Ovary (tissue), 9 donors: ENCODE data around the gene FGF8. TPM values are rescaled to one million over a fixed set of nuclear protein-coding genes. Genes with fewer than 3 reads are reported as not detected.

Experiments used
- DNase-seq, 5 donors: peaks; one replicate each; pipeline ENCODE4 v3.0.0-alpha.2; 2019 to 2020
- H3K27ac ChIP-seq, 2 donors: fragments of 200-600 bp; one replicate each; pipeline versions ENCODE4 v1.5.1 to v1.8.0; 2019 to 2022
- H3K27me3 ChIP-seq: fragments of 200-600 bp; one replicate; pipeline ENCODE4 v1.8.0; 2022
- H3K36me3 ChIP-seq: fragments of 200-600 bp; sonication (generic); one replicate; pipeline ENCODE4 v1.5.1; 2019
- H3K4me1 ChIP-seq: one replicate; pipeline ENCODE4 v1.8.1; 2013; ENCODE audit warnings: mild to moderate bottlenecking, moderate library complexity; ENCODE audit not compliant: insufficient read depth
- H3K4me3 ChIP-seq: fragments of 200-600 bp; sonication (generic); one replicate; pipeline ENCODE4 v1.5.1; 2017
- H3K9me3 ChIP-seq, 2 donors: fragments of 200-600 bp in 1 of 2; sonication (generic) in 1 of 2; one replicate each; pipeline versions ENCODE4 v1.5.1 to v1.8.1; 2013 to 2019; ENCODE audit warnings: mild to moderate bottlenecking in 1 of 2, moderate library complexity in 1 of 2
- CTCF ChIP-seq, 3 donors: fragments of 450-650 bp in 2 of 3; fragments of 200-600 bp in 1 of 3; IDR thresholded peaks; one replicate each; pipeline versions ENCODE4 v1.5.1 to v1.8.0; 2016 to 2022; ENCODE audit warnings: antibody characterized with exemption in 3 of 3, mild to moderate bottlenecking in 1 of 3
- EP300 ChIP-seq: sonication (generic); formaldehyde crosslinking; IDR thresholded peaks from one replicate; pipeline ENCODE4 v1.6.1; 2017; ENCODE audit warnings: antibody characterized with exemption
- POLR2A ChIP-seq: fragments of 450-650 bp; IDR thresholded peaks from one replicate; pipeline ENCODE4 v1.6.1; 2017; ENCODE audit warnings: antibody characterized with exemption, mild to moderate bottlenecking, moderate library complexity
- WGBS, 3 donors: extraction: QIAGEN DNeasy Blood & Tissue Kit in 1 of 3; methylation state at CpG; one replicate each; pipeline versions ENCODE4 v1.1.5 to v1.1.7; 2013 to 2017; 5-methylcytosine and 5-hydroxymethylcytosine counted together
- intact Hi-C, 4 donors: fragments of 100-400 bp; cut with DNase I; formaldehyde crosslinking; loops; one replicate each; pipeline versions ENCODE4 v1.11.0 to v1.15.1; 2022 to 2023
- polyA plus RNA-seq, 2 donors: library from polyadenylated mRNA; stranded (reverse); fragments of 200-250 nt in 1 of 2; fragments of 350-450 nt in 1 of 2; fragmentation: Illumina TruSeq in 1 of 2; extraction: RNeasy Lipid Tissue Mini Kit (QIAGEN cat#74804) in 1 of 2; gene quantifications; one replicate each; pipeline ENCODE4 v1.2.3, GENCODE V29; 2013 to 2014
- total RNA-seq, 7 donors: library from RNA; depleted of rRNA in 2 of 7; stranded (reverse); fragments of >200 nt in 2 of 7; fragmentation: NEBNext Ultra II Directional in 3 of 7; extraction: Animal tissue kit (Norgen Biotek cat#: 25700) in 3 of 7; gene quantifications; one replicate each; pipeline versions ENCODE4 v1.1.0 to v1.2.4, GENCODE V29; 2016 to 2023
- donor health status: DM: no; HTN: no; CAD: no; lungs with moderate emphysema.
- donor health status: DM: no; HTN: no; CAD: no.
- donor health status: Bipolar disorder and iron deficiency.
- donor health status: DM: yes; HTN: yes; CAD: no.
- donor health status: DM: no; HTN: no; CAD: no.
- donor health status: DM: yes; HTN: yes; CAD: no.

Gene FGF8
- total and polyA plus RNA-seq, 9 donors, result not detected

- no peaks in the 10 kb centered on the region for H3K9me3 ChIP-seq
- intact Hi-C loops, result no loop called here
- 56 to 74% (median 65%) methylated on average over 2 of the region's 2 CpGs for WGBS, 3 donors
- no peak for TF ChIP-seq EP300
- TF ChIP-seq POLR2A, result no peak
- TF ChIP-seq CTCF (IDR thresholded peaks at IDR 0.05), result no peak
- no peaks in the 10 kb centered on the region for H3K27me3 ChIP-seq
- no peak overlapping the region for H3K4me3 ChIP-seq
- no peaks in the 10 kb centered on the region for H3K36me3 ChIP-seq
- H3K27ac ChIP-seq, result no peak overlapping the region
- no peak for DNase-seq
- no peaks in the 10 kb centered on the region for H3K4me1 ChIP-seq
Observed at GRCh38 chr10:101724446-101724845, 51.5 kb downstream of the FGF8 start.

DNA sequence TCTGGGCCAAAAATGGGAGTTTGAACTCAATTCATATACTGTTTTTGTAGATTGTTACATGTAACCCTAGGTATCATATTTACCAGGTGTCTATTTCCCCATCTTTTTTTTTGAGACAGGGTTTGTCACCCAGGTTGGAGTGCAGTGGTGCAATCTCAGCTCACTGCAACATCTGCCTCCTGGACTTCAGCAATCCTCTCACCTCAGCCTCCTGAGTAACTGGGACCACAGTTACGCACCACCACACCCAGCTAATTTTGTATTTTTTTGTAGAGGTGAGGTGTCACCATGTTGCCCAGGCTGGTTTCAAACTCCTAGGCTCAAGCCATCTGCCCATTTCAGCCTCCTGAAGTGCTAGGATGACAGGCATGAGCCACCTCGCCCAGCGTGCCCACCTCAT, 52.7 kb downstream of the FGF8 start:
- TF ChIP-seq EP300 (no peak), CTCF (IDR thresholded peaks at IDR 0.05) (no peak), POLR2A (no peak)
- H3K4me3 ChIP-seq, result no peak overlapping the region
- intact Hi-C loops, result no loop called here
- H3K27me3 ChIP-seq, result no peaks in the 10 kb centered on the region
- H3K27ac ChIP-seq, result no peak overlapping the region
- no peaks in the 10 kb centered on the region for H3K9me3 ChIP-seq
- no peaks in the 10 kb centered on the region for H3K36me3 ChIP-seq
- DNase-seq, result no peak
- no peaks in the 10 kb centered on the region for H3K4me1 ChIP-seq
- 94 to 96% (median 95%) methylated on average over 3 of the region's 3 CpGs for WGBS, 3 donors

- Histone ChIP-seq H3K27ac (no peak overlapping the region), H3K4me3 (no peak overlapping the region), H3K27me3 (no peaks in the 10 kb centered on the region), H3K9me3 (no peaks in the 10 kb centered on the region), H3K36me3 (no peaks in the 10 kb centered on the region), H3K4me1 (no peaks in the 10 kb centered on the region)
- intact Hi-C loops, result no loop called here
- 44 to 49% (median 49%) methylated on average over 2 of the region's 2 CpGs for WGBS, 3 donors
- DNase-seq, result no peak
- TF ChIP-seq CTCF (IDR thresholded peaks at IDR 0.05), result no peak
- TF ChIP-seq EP300, result no peak
- no peak for TF ChIP-seq POLR2A
Observed at GRCh38 chr10:101721806-101722205, 54.1 kb downstream of the FGF8 start.

GRCh38 chr10:101720606-101721230, 55.2 kb downstream of the FGF8 start:
- Histone ChIP-seq H3K27me3 (no peaks in the 10 kb centered on the region), H3K4me3 (no peak overlapping the region), H3K9me3 (no peaks in the 10 kb centered on the region), H3K36me3 (no peaks in the 10 kb centered on the region), H3K27ac (no peak overlapping the region), H3K4me1 (no peaks in the 10 kb centered on the region)
- intact Hi-C loops, result no loop called here
- DNase-seq, result no peak
- TF ChIP-seq POLR2A, result no peak
- TF ChIP-seq EP300, result no peak
- no peak for TF ChIP-seq CTCF (IDR thresholded peaks at IDR 0.05)
- WGBS, 3 donors, result 88 to 92% (median 88%) methylated on average over 6 of the region's 6 CpGs

Other genes with a start within 250 kb of the FGF8 start
- gene POLL, start 187.9 kb downstream of the FGF8 start, total RNA-seq, result 10 to 100 TPM; 21.9 to 33.8 (median 31.0) TPM
- gene POLL, start 187.9 kb downstream of the FGF8 start, polyA plus RNA-seq, result 10 to 100 TPM; 17.3 to 31.9 TPM
- gene DPCD, start 187.8 kb downstream of the FGF8 start, total RNA-seq, result 10 to 100 TPM; 12.9 to 48.3 (median 18.3) TPM
- 10 to 100 TPM; 21.7 to 29.5 TPM for gene DPCD, start 187.8 kb downstream of the FGF8 start, polyA plus RNA-seq
- 10 to 100 TPM; 46.1 to 86.4 (median 72.6) TPM for gene FBXW4, start 80.9 kb downstream of the FGF8 start, total RNA-seq
- 10 to 100 TPM; 38.6 to 51.1 TPM for gene FBXW4, start 80.9 kb downstream of the FGF8 start, polyA plus RNA-seq
- gene NPM3, start 7.3 kb upstream of the FGF8 start, total RNA-seq, result 10 to 100 TPM; 23.1 to 64.8 (median 32.1) TPM
- gene NPM3, start 7.3 kb upstream of the FGF8 start, polyA plus RNA-seq, result 10 to 100 TPM; 11.0 to 41.5 TPM
- 100 to 1,000 TPM in 5 of 7 donors, 10 to 100 TPM in 2; 85.3 to 134 (median 103) TPM for gene OGA, start 42.3 kb upstream of the FGF8 start, total RNA-seq
- 10 to 100 TPM; 58.9 to 83.7 TPM for gene OGA, start 42.3 kb upstream of the FGF8 start, polyA plus RNA-seq
- 1 to 10 TPM; 1.8 to 8.9 (median 6.8) TPM for gene KCNIP2, start 67.7 kb upstream of the FGF8 start, total RNA-seq
- 1 to 10 TPM; 3.6 to 3.7 TPM for gene KCNIP2, start 67.7 kb upstream of the FGF8 start, polyA plus RNA-seq